Measurements from ENCODE around the gene EFS.

GRCh38 chr14:23382731-23383440 is 17.9 kb upstream of the EFS start:
- TF ChIP-seq CTCF (IDR thresholded peaks at IDR 0.05; ENCODE audit: control extremely low read depth in 1 of 3, insufficient read depth in 1 of 3, low read depth in 1 of 3, low read length in 3 of 3) = no peak
- no peak for TF ChIP-seq POLR2AphosphoS5 (IDR thresholded peaks at IDR 0.05; ENCODE audit: low read depth, low read length)
- no peak for TF ChIP-seq USF2 (IDR thresholded peaks at IDR 0.05; ENCODE audit: low read length)
- no peak for TF ChIP-seq YY1 (IDR thresholded peaks at IDR 0.05; ENCODE audit: low read depth, low read length)
- no peak for TF ChIP-seq ZNF274 (IDR thresholded peaks at IDR 0.05; ENCODE audit: borderline replicate concordance, extremely low read depth, low read length)
